DMS 273 (cell line): Measurements from ENCODE around the gene STRN4.
A peak's percentile ranks its signal among the peaks of the same experiment; 100 is the strongest.

Source experiments
- DNase-seq: peaks from one replicate; lab custom pipeline; 2025; ENCODE audit not compliant: unreplicated experiment; lab: John Stamatoyannopoulos, UW

Gene STRN4

DNA sequence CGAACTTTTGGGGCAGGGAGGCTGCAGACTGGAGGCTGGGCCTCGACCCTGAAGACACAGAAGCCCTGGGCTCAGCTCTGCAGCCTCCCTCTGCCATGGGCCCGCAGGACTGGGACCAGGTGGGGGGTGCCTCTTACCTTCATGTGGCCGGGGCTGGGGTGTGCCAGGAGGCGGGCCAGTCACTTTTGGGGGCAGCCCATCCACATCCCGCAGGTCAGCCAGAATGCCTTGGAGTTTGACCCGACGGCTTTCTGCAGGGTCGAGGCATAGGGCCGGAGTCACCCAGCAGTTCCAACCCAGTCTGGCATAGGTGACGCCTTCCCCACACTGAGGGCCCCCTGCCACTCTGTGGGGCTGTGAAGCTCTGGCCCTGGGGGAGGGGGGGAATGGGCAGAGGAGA is 18.5 kb downstream of the STRN4 start:
- no peak for DNase-seq

- no peak for DNase-seq
Measured at GRCh38 chr19:46726971-46727501, 19.2 kb downstream of the STRN4 start.

DNA sequence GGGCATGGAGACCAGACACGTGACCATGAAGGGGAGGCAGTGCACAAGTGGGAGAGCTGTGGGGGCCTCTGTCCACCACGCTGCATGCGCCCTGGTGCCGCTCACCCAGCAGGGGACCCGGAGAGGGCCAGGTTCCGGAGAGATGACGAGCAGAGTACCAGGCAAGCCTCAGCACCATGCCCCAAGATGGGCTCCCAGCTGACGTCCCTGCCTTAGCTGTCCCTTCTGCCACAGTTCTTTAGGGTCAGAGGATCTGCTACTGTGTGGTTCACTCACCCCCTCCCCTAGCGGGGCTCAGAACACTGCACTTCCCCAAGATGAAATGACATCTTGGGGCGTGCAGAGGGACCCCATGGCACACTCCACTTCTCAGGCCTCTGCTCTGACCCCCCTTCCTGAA is 19.7 kb downstream of the STRN4 start:
- no peak for DNase-seq

DNA sequence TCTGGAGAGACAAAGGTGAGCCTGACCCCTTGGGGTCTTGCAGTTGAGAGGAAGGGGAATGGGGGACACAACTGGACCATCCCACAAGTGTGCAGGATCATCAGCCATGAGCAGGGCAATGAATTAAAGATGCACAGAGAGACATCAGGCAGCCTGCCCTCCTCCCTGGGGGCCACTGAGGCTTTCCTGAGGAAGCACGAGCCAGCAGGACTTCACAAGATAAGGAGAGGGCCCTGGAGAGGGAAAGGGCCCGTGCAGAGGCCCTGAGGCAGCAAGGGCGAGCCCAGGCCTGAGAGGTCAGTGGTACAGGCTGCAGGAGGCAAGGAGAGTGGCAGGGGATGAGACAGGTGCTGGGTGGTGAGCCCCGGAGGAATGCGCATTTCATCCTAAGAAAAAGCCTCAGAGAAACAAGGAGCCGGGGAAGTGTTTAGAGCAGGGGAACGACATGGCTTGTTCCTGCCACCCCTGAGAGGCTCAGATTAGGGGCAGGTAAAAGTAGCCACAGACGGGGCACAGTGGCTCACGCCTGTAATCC is 20.3 kb downstream of the STRN4 start:
- DNase-seq, result no peak

GRCh38 chr19:46725036-46725820 is 21.0 kb downstream of the STRN4 start:
- DNase-seq, result peak; percentile 47

DNA sequence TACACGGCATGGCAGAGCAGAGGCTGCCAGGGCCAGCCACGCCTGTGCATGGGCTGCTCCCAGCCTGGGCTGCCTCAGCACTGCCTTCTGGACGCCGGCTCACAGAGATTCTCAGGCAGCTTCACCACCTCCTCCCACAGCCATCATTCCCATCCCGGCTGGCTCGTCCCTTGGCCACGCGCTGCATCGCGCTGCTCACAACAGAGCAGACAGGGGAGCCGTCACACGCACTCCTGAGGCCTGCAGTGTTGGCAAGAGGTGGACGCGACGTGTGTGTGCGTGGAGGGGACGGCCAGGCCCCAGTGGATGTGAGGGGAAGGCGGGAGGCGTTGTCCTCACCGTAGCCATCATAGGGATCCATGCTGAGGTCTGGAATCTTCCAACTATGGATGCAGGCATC is 21.8 kb downstream of the STRN4 start:
- no peak for DNase-seq

DNA sequence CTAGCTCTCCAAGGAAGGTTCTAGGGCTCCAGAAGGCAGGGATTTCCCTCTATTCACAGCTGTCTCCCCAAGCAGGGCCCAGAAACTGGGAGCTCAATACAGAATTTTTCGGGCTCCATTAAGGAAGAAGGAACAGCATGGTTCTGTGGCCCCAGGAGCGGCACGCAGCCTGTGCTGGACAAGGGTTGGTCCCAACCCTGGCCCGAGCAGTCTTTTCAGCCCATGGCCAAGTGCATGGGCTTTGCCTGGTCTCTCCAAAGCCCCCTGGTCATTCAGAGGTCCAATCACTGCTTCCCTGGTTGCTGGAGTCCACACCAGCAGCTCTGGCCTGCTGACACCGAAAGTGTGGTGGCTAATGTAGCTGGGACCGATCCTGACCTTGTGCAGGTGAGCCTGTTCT is 22.8 kb downstream of the STRN4 start:
- no peak for DNase-seq

GRCh38 chr19:46723023-46723461 is 23.2 kb downstream of the STRN4 start:
- no peak for DNase-seq

GRCh38 chr19:46722421-46723022 is 23.7 kb downstream of the STRN4 start:
- DNase-seq, result no peak

DNA sequence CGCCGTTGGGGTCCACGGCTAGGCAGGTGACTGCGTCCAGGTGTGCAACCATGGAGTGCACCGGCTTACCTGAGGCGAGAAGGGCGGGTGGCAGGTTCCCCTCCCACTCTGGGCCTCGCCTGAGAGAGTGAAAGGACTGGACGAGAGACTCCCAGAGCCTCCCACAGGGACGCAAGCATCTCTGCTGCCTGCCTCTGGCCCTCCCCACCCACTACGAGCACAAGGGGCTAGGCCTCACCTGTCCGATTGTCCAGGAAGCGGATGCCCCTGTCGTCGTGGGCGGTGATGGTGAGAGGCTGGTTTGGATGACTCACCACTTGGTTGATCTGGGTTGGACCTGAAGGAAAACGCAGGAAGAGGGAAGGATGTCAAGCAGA is 24.3 kb downstream of the STRN4 start:
- no peak for DNase-seq

- DNase-seq, result no peak
Measured at GRCh38 chr19:46721269-46722003, 24.8 kb downstream of the STRN4 start.

DNA sequence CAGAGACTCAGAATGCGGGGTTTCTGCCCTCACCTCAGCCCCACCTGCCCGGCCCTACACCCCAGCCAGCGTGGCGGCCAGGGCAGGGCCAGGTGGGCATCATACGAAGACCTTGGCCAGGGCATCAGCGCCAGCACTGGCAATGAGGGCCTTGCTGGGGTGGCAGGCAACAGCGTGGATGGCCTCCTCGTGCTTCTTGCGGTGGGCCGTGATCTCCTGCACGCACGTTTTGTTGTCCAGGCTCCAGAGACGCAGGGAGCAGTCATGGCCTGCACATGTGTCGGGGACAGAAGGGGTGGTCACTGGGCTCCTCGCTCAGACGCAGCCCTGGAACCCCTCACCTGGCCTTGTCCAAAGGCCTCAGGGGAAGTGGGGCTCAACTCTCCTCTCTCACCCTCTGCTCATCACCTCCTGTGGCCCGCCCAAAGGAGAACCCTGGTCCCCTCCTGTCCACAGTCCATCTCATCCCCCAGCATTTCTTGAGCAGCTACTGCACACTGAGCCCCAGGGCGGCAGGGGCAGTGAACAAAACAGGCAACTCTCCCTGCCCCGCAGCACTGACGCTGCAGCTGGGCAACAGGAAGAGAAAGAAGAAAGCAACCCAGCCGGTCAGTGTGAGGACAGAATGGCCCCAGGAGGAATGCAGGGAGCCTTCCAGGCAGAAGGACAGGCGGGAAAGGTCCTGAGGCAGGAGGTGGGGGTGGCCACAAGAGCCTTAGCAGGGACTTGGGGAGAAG is 25.6 kb downstream of the STRN4 start:
- DNase-seq, result no peak

GRCh38 chr19:46719629-46720502 is 26.4 kb downstream of the STRN4 start:
- no peak for DNase-seq

DNA sequence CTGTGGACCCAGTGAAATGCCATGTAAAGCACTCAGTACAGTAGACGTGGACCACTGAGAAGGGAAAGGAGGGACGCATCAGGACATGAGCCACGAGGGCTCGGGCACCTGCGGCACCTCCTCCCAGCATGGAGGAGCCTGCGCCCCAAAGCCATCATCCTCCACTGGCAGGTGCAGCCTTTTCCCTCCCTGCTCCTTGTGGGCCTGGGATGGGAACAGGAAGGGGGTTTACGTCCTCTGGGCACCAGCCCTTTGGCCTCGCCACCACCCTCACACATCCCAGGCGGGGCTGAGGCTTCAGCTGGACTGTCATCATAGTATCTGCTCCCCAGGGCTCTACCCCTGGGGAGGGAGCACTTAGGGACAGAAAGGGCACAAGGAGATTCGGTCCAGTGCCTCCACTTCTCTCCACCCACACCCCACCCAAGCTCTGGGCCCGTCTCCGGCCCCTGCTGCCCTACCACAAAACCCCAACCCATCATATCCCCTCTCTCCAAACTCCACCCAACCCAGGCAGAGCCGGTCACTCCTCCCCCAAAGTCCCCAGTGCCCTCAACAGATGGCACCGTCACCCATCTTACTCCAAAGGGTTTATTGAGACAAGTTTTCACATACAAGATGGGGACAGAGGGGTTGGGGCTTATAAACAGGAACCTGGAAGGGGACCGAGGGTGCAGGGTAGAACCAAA is 27.2 kb downstream of the STRN4 start:
- no peak for DNase-seq

GRCh38 chr19:46718157-46718933 is 27.9 kb downstream of the STRN4 start:
- peak; percentile 75 for DNase-seq

DNA sequence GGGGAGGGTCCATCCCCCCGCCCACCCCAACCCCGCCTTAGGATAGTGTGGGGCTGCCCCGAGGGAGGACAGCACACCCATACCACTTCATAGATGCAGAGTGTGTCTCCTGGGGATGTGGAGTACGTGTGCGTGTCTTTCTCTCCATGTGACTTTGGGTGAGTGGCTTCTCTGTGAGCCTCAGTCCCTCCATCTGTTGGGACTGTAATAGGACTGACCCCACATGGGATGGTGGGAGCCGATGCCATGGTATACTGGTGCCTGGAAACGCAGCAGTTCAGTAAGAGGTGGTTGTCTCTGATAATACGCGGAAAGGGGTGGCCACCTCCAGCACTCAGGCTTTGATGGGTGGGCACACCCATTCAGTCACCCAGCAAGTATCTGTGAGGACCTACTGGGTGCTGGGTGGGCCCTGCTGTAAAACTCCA is 28.5 kb downstream of the STRN4 start:
- DNase-seq, result peak; percentile 53

DNA sequence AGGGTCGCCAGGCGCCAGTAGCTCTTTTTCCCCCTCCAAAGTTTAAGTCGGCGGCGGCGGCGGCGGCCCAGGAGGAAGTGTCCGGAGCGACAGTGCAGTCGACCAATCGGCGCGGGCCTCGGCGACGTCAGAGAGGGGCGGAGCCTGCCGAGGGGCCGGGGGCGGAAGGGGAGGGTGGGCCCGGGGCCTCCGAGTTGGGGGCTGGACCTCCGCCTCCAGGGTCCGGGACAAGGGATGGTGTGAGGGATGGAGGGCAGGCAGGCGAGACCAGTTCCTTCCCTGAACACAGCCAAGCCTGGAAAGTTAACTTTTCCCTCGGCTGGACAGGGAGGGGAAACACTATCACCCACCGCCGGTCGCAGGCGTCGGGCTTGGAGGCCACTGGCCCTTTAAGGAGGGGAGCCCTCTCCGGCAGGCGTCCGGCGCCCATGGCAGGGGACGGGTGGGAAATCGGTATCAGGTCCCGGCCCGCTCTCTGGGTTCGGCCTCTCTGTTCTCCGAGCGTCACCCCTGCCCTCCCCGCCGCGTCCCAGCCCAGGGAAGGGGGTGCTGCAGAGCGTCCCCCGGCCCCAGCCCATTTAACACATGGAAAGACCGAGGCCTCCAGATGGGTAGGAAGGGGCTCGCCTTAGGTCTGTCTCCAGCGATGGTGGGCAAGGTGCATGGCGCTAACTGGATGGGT is 29.1 kb downstream of the STRN4 start, which contains the start of gene PRKD2:
PRKD2 (minus strand) TSS at position 81 of the 682 bp plus-strand sequence. CDS start 744 bp downstream, outside the sequence.
- DNase-seq, result peak; percentile 92

GRCh38 chr19:46716672-46717033 is 29.6 kb downstream of the STRN4 start:
- DNase-seq, result peak; percentile 65
